Measurements from ENCODE around the gene SLC9A9. TPM values are rescaled to one million over a fixed set of nuclear protein-coding genes. Genes with fewer than 3 reads are reported as not detected.

Gene SLC9A9
- polyA plus RNA-seq, 1 donor from 2014 or later: 0.54 TPM

DNA sequence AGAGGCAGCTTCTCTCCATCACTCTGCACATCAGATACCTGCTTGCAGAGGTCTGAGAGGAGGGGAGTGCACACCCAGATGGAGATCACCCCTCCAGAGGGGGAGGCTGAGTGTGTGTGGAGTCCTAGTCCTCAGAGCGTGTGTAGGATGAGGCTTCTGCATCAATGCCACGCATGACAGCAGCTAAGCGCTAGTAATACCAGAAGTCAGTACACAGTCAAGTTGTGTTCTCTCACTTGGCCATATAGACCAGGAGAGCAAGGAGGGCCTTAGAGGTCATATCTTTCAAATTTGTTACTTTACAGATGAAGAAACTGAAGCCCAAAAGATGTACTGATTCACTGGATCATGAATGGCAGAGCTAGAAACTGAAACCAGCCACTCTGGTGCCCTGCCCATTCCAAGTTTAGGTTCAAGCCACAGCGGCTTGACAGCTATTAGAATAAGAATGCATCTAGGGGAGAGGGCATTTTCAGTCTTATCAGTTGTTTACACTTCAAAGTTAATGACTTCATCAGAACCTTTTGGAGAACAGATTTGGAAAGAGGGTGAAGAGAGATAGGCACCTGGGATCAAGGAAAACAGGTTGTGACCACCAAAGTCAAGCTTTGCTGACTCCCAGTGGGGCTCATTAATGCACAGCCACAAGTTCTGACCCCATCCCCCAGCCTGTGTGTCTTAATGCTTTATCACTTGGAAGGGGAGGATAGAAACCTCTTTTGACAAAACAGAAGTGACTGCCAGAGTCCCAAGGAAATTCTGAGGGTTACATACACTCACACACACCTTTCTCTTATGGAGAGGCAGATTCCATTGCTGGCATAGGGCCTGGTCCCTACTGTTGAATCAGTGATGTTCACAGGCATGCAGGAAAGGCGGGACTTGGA lies 418.4 kb downstream of the SLC9A9 start:
- no peaks in the 10 kb centered on the region for H3K9me2 ChIP-seq (ENCODE audit: insufficient read depth, low read length)
- H3K9me3 ChIP-seq (ENCODE audit: low read length): no peaks in the 10 kb centered on the region
- no peak overlapping the region for H3K27ac ChIP-seq (ENCODE audit: low read length)
- no peaks in the 10 kb centered on the region for H4K20me1 ChIP-seq (ENCODE audit: insufficient read depth)
- H3F3A ChIP-seq (ENCODE audit: insufficient read depth, low read length, poor library complexity, severe bottlenecking): no peaks in the 10 kb centered on the region
- no peak overlapping the region for H3K4me2 ChIP-seq (ENCODE audit: low read length)
- H2AFZ ChIP-seq (ENCODE audit: low read depth, low read length): no peak overlapping the region
- TF ChIP-seq REST (IDR thresholded peaks at IDR 0.05; ENCODE audit: borderline replicate concordance) (no peak), SMC3 (conservative IDR thresholded peaks at IDR 0.05; ENCODE audit: poor library complexity) (no peak), MXI1 (conservative IDR thresholded peaks at IDR 0.05; ENCODE audit: poor library complexity, severe bottlenecking) (no peak), RAD21 (conservative IDR thresholded peaks at IDR 0.05) (no peak), EZH2 (IDR thresholded peaks at IDR 0.05; ENCODE audit: borderline replicate concordance, insufficient read depth, low read length, poor library complexity, severe bottlenecking) (no peak), POLR2AphosphoS5 (IDR thresholded peaks at IDR 0.05) (no peak), EP300 (conservative IDR thresholded peaks at IDR 0.05; ENCODE audit: poor library complexity, severe bottlenecking) (no peak), CTCF (IDR thresholded peaks at IDR 0.05; ENCODE audit: poor library complexity, severe bottlenecking) (no peak), TAF1 (IDR thresholded peaks at IDR 0.05; ENCODE audit: low read depth) (no peak)
- H3K27me3 ChIP-seq (ENCODE audit: insufficient read depth, low read depth, low read length): no peaks in the 10 kb centered on the region
- H3K9ac ChIP-seq (ENCODE audit: low read length): no peak overlapping the region
- no peaks in the 10 kb centered on the region for H3K36me3 ChIP-seq (ENCODE audit: insufficient read depth, low read length)
- H3K4me3 ChIP-seq (ENCODE audit: low read length): no peak overlapping the region
- H3K79me2 ChIP-seq (replicated peaks; ENCODE audit: insufficient read depth, low read length): no peaks in the 10 kb centered on the region

DNA sequence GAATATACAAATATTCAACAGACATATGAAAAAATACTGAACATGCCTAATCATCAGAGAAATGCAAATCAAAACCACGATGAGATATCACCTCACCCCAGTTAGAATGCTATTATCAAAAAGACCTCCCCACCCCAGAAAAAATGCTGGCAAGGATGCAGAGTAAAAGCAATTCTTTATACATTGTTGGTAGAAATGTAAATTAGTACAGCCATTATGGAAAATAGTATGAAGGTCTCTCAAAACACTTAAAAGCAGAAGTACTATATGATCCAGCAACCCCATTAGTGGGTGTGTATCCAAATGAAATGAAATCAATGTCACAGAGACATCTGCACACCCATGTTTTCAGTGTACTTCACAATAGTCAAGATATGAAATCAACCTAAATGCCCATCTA lies 420.0 kb downstream of the SLC9A9 start:
- H4K20me1 ChIP-seq (ENCODE audit: insufficient read depth): no peaks in the 10 kb centered on the region
- no peak overlapping the region for H3K4me2 ChIP-seq (ENCODE audit: low read length)
- TF ChIP-seq EP300 (conservative IDR thresholded peaks at IDR 0.05; ENCODE audit: poor library complexity, severe bottlenecking) (no peak), TAF1 (IDR thresholded peaks at IDR 0.05; ENCODE audit: low read depth) (no peak), EZH2 (IDR thresholded peaks at IDR 0.05; ENCODE audit: borderline replicate concordance, insufficient read depth, low read length, poor library complexity, severe bottlenecking) (no peak), RAD21 (conservative IDR thresholded peaks at IDR 0.05) (no peak), POLR2AphosphoS5 (IDR thresholded peaks at IDR 0.05) (no peak), MXI1 (conservative IDR thresholded peaks at IDR 0.05; ENCODE audit: poor library complexity, severe bottlenecking) (no peak), CTCF (IDR thresholded peaks at IDR 0.05; ENCODE audit: poor library complexity, severe bottlenecking) (no peak), REST (IDR thresholded peaks at IDR 0.05; ENCODE audit: borderline replicate concordance) (no peak), SMC3 (conservative IDR thresholded peaks at IDR 0.05; ENCODE audit: poor library complexity) (no peak)
- H3K27me3 ChIP-seq (ENCODE audit: insufficient read depth, low read depth, low read length): no peaks in the 10 kb centered on the region
- no peaks in the 10 kb centered on the region for H3K79me2 ChIP-seq (replicated peaks; ENCODE audit: insufficient read depth, low read length)
- H3K9ac ChIP-seq (ENCODE audit: low read length): no peak overlapping the region
- no peak overlapping the region for H2AFZ ChIP-seq (ENCODE audit: low read depth, low read length)
- no peak overlapping the region for H3K4me3 ChIP-seq (ENCODE audit: low read length)
- no peaks in the 10 kb centered on the region for H3K9me2 ChIP-seq (ENCODE audit: insufficient read depth, low read length)
- H3K27ac ChIP-seq (ENCODE audit: low read length): no peak overlapping the region
- no peaks in the 10 kb centered on the region for H3K9me3 ChIP-seq (ENCODE audit: low read length)
- H3F3A ChIP-seq (ENCODE audit: insufficient read depth, low read length, poor library complexity, severe bottlenecking): no peaks in the 10 kb centered on the region
- no peaks in the 10 kb centered on the region for H3K36me3 ChIP-seq (ENCODE audit: insufficient read depth, low read length)
